ENCODE measurements around the gene TAS2R39. TPM values are rescaled to one million over a fixed set of nuclear protein-coding genes. Genes with fewer than 3 reads are reported as not detected.
"Not testable (repeated sequence)": the region's sequence is repeated elsewhere in the genome, so short reads cannot be mapped to it uniquely, and the experiment has no call there.

TAS2R39 gene
- not detected in 2 replicates for total RNA-seq (ENCODE audit: low replicate concordance)
- long read RNA-seq: 0 reads

GRCh38 chr7:143183024-143183423 is at the start of gene TAS2R39:
TSS of gene TAS2R39 (plus strand) at chr7:143183419. CDS start at chr7:143183419, 0 bp downstream.
- no peaks in the 10 kb centered on the region for H3K4me1 Mint-ChIP-seq (ENCODE audit: unreplicated experiment)
- H3K27ac Mint-ChIP-seq: no peak within 1 kb of the TSS
- no peak for TF ChIP-seq CTCF (conservative IDR thresholded peaks at IDR 0.05)
- H3K36me3 Mint-ChIP-seq: no peaks in the 10 kb centered on the region
- H3K4me3 Mint-ChIP-seq: no peak within 1 kb of the TSS
- DNase-seq (ENCODE audit: extremely low spot score, unreplicated experiment): no peak
- H3K27me3 Mint-ChIP-seq: peaks cover 4% of the 10 kb centered on the region
- H3K9me3 Mint-ChIP-seq: no peaks in the 10 kb centered on the region

GRCh38 chr7:143147070-143147469 is 36.1 kb upstream of the TAS2R39 start:
- no peaks in the 10 kb centered on the region for H3K36me3 Mint-ChIP-seq
- no peak overlapping the region for H3K4me3 Mint-ChIP-seq
- H3K27me3 Mint-ChIP-seq: no peaks in the 10 kb centered on the region
- no peaks in the 10 kb centered on the region for H3K9me3 Mint-ChIP-seq
- no peak for DNase-seq (ENCODE audit: extremely low spot score, unreplicated experiment)
- H3K27ac Mint-ChIP-seq: no peak overlapping the region
- TF ChIP-seq CTCF (conservative IDR thresholded peaks at IDR 0.05): no peak
- H3K4me1 Mint-ChIP-seq (ENCODE audit: unreplicated experiment): no peaks in the 10 kb centered on the region

GRCh38 chr7:143148050-143148449 is 35.2 kb upstream of the TAS2R39 start:
- Mint-ChIP-seq H3K27ac (no peak overlapping the region), H3K36me3 (no peaks in the 10 kb centered on the region), H3K4me1 (ENCODE audit: unreplicated experiment) (no peaks in the 10 kb centered on the region), H3K27me3 (no peaks in the 10 kb centered on the region), H3K4me3 (no peak overlapping the region), H3K9me3 (no peaks in the 10 kb centered on the region)
- no peak for TF ChIP-seq CTCF (conservative IDR thresholded peaks at IDR 0.05)
- DNase-seq (ENCODE audit: extremely low spot score, unreplicated experiment): no peak

- DNase-seq (ENCODE audit: extremely low spot score, unreplicated experiment): no peak
- H3K27me3 Mint-ChIP-seq: no peaks in the 10 kb centered on the region
- no peak overlapping the region for H3K27ac Mint-ChIP-seq
- no peaks in the 10 kb centered on the region for H3K4me1 Mint-ChIP-seq (ENCODE audit: unreplicated experiment)
- no peaks in the 10 kb centered on the region for H3K9me3 Mint-ChIP-seq
- H3K4me3 Mint-ChIP-seq: no peak overlapping the region
- no peak for TF ChIP-seq CTCF (conservative IDR thresholded peaks at IDR 0.05)
- no peaks in the 10 kb centered on the region for H3K36me3 Mint-ChIP-seq
Measured at GRCh38 chr7:143148651-143149050, 34.6 kb upstream of the TAS2R39 start.

- DNase-seq (ENCODE audit: extremely low spot score, unreplicated experiment); H3K36me3 Mint-ChIP-seq; H3K9me3 Mint-ChIP-seq; H3K4me1 Mint-ChIP-seq (ENCODE audit: unreplicated experiment); H3K4me3 Mint-ChIP-seq; H3K27ac Mint-ChIP-seq; H3K27me3 Mint-ChIP-seq: not testable (repeated sequence)
Measured at GRCh38 chr7:143150696-143151095, 32.5 kb upstream of the TAS2R39 start.

GRCh38 chr7:143158617-143159016 is 24.6 kb upstream of the TAS2R39 start:
- H3K27ac Mint-ChIP-seq; H3K9me3 Mint-ChIP-seq; H3K4me3 Mint-ChIP-seq; H3K36me3 Mint-ChIP-seq; H3K4me1 Mint-ChIP-seq (ENCODE audit: unreplicated experiment); H3K27me3 Mint-ChIP-seq; DNase-seq (ENCODE audit: extremely low spot score, unreplicated experiment): not testable (repeated sequence)

- DNase-seq (ENCODE audit: extremely low spot score, unreplicated experiment): no peak
- H3K4me1 Mint-ChIP-seq (ENCODE audit: unreplicated experiment): no peaks in the 10 kb centered on the region
- H3K36me3 Mint-ChIP-seq: no peaks in the 10 kb centered on the region
- no peak overlapping the region for H3K27ac Mint-ChIP-seq
- H3K4me3 Mint-ChIP-seq: no peak overlapping the region
- no peaks in the 10 kb centered on the region for H3K27me3 Mint-ChIP-seq
- TF ChIP-seq CTCF (conservative IDR thresholded peaks at IDR 0.05): no peak
- H3K9me3 Mint-ChIP-seq: no peaks in the 10 kb centered on the region
Measured at GRCh38 chr7:143171697-143172096, 11.5 kb upstream of the TAS2R39 start.
